Suprapubic skin (tissue), 4 donors: ENCODE data around the gene MLST8.

Source experiments
- CTCF ChIP-seq, 2 donors: fragments of 200-600 bp in 1 of 2; fragments of 450-650 bp in 1 of 2; sonication (generic) in 1 of 2; IDR thresholded peaks; one replicate each; pipeline ENCODE4 v1.5.1; 2016 to 2019; ENCODE audit warnings: antibody characterized with exemption in 2 of 2, mild to moderate bottlenecking in 1 of 2, moderate library complexity in 1 of 2
- POLR2A ChIP-seq, 2 donors: fragments of 450-650 bp; IDR thresholded peaks; one replicate each; pipeline ENCODE4 v1.6.1; 2017; ENCODE audit warnings: antibody characterized with exemption in 2 of 2, mild to moderate bottlenecking in 2 of 2, moderate library complexity in 2 of 2
- POLR2AphosphoS5 ChIP-seq, 3 donors: sonication (generic); formaldehyde crosslinking; IDR thresholded peaks; one replicate each; pipeline ENCODE4 v1.6.1; 2017; ENCODE audit warnings: antibody characterized with exemption in 3 of 3

GRCh38 chr16:2167068-2167638, 38.1 kb upstream of the MLST8 start:
- TF ChIP-seq CTCF (IDR thresholded peaks at IDR 0.05) (no peak), POLR2A (IDR thresholded peaks at IDR 0.05) (no peak), POLR2AphosphoS5 (IDR thresholded peaks at IDR 0.05) (no peak)
